SU-DHL-6 (cell line): Measurements from ENCODE around the gene AATK.

Experiments
- EZH2phosphoT487 ChIP-seq: fragments of 200-600 bp; sonication (generic), shearing (Covaris generic); conservative IDR thresholded peaks from 2 replicates; pipeline ENCODE4 v1.6.1; 2018; ENCODE audit warnings: mild to moderate bottlenecking, antibody characterized with exemption, low read length, moderate library complexity, mixed read lengths
- TF ChIP-seq, protein P1 (sequence below): fragments of 200-600 bp; sonication (generic); IDR thresholded peaks from one replicate; pipeline ENCODE4 v1.5.1; 2017; ENCODE audit warnings: antibody characterized with exemption, mild to moderate bottlenecking, low read length, moderate library complexity; ENCODE audit not compliant: insufficient read depth, poor library complexity, severe bottlenecking

DNA sequence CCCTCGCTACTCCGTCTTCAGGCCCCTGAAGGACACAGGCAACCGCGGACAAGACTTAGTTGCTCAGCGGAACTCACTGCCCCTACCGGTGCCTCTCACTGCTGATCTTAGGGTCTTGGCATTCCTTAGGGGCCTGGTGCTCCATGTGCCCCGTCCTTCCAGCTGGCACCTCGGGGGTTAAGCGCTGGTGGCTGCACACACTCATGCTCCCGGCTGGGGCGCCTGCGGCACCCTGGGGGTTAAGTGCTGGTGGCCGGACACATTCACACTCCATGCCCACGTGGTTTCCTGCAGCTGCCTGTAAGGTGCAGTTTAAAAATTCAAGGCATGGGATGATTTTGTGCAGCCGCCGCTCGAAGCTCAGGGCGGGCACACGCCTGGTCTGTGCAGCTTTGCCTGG lies 86.0 kb downstream of the AATK start:
- TF ChIP-seq, protein P1, sequence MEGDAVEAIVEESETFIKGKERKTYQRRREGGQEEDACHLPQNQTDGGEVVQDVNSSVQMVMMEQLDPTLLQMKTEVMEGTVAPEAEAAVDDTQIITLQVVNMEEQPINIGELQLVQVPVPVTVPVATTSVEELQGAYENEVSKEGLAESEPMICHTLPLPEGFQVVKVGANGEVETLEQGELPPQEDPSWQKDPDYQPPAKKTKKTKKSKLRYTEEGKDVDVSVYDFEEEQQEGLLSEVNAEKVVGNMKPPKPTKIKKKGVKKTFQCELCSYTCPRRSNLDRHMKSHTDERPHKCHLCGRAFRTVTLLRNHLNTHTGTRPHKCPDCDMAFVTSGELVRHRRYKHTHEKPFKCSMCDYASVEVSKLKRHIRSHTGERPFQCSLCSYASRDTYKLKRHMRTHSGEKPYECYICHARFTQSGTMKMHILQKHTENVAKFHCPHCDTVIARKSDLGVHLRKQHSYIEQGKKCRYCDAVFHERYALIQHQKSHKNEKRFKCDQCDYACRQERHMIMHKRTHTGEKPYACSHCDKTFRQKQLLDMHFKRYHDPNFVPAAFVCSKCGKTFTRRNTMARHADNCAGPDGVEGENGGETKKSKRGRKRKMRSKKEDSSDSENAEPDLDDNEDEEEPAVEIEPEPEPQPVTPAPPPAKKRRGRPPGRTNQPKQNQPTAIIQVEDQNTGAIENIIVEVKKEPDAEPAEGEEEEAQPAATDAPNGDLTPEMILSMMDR, result no peak
- TF ChIP-seq EZH2phosphoT487, result no peak
